OCI-LY7 (cell line): ENCODE data around the gene LGI4.

Experiments used
- EZH2phosphoT487 ChIP-seq: fragments of 200-600 bp; sonication (generic); IDR thresholded peaks from 2 replicates; pipeline ENCODE4 v1.6.1; 2018; ENCODE audit warnings: low read depth, borderline replicate concordance, mild to moderate bottlenecking, mixed run types, antibody characterized with exemption, low read length, moderate library complexity, mixed read lengths
- TF ChIP-seq, protein P1 (sequence below): fragments of 200-600 bp; sonication (generic); conservative IDR thresholded peaks from 2 replicates; pipeline ENCODE4 v1.5.1; 2014; ENCODE audit warnings: mild to moderate bottlenecking, antibody characterized with exemption, low read length, moderate library complexity, mixed read lengths

DNA sequence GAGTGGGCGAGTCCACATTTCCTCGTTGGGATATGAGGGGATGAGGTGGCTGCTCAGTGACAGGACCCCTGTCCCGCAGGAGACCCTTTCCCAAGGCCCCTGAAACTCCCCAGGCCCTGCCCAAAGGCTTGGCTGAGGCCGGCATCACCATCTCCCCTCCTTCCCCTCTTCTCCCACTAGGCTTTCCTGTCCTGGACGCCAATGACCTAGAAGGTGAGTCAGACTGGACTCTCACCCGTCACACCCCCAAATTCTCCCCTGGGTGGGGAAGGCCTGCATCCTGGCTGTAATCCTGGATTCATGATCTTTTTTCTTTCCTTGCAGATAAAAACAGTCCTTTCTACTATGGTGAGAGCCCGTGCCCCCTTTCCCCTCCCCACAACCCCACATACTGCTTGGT is 14.0 kb downstream of the LGI4 start:
- TF ChIP-seq, protein P1, sequence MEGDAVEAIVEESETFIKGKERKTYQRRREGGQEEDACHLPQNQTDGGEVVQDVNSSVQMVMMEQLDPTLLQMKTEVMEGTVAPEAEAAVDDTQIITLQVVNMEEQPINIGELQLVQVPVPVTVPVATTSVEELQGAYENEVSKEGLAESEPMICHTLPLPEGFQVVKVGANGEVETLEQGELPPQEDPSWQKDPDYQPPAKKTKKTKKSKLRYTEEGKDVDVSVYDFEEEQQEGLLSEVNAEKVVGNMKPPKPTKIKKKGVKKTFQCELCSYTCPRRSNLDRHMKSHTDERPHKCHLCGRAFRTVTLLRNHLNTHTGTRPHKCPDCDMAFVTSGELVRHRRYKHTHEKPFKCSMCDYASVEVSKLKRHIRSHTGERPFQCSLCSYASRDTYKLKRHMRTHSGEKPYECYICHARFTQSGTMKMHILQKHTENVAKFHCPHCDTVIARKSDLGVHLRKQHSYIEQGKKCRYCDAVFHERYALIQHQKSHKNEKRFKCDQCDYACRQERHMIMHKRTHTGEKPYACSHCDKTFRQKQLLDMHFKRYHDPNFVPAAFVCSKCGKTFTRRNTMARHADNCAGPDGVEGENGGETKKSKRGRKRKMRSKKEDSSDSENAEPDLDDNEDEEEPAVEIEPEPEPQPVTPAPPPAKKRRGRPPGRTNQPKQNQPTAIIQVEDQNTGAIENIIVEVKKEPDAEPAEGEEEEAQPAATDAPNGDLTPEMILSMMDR: no peak
- TF ChIP-seq EZH2phosphoT487: no peak
